NB4 (cell line): ENCODE data around the gene MVP.

Experiments used
- MYC ChIP-seq: IDR thresholded peaks from 2 replicates; pipeline ENCODE4 v1.6.1; 2011; ENCODE audit warnings: low read depth, low read length
- POLR2A ChIP-seq: IDR thresholded peaks from 2 replicates; pipeline ENCODE4 v1.6.1; 2011; ENCODE audit warnings: mild to moderate bottlenecking; ENCODE audit not compliant: insufficient read length; ENCODE audit errors: extremely low read depth
- TF ChIP-seq, protein P1 (sequence below): IDR thresholded peaks from one replicate; pipeline ENCODE4 v1.5.1; 2012; ENCODE audit warnings: low read depth, low read length
- TF ChIP-seq, protein P2 (sequence below): IDR thresholded peaks from 2 replicates; pipeline ENCODE4 v1.6.1; 2011; ENCODE audit warnings: low read depth, low read length

DNA sequence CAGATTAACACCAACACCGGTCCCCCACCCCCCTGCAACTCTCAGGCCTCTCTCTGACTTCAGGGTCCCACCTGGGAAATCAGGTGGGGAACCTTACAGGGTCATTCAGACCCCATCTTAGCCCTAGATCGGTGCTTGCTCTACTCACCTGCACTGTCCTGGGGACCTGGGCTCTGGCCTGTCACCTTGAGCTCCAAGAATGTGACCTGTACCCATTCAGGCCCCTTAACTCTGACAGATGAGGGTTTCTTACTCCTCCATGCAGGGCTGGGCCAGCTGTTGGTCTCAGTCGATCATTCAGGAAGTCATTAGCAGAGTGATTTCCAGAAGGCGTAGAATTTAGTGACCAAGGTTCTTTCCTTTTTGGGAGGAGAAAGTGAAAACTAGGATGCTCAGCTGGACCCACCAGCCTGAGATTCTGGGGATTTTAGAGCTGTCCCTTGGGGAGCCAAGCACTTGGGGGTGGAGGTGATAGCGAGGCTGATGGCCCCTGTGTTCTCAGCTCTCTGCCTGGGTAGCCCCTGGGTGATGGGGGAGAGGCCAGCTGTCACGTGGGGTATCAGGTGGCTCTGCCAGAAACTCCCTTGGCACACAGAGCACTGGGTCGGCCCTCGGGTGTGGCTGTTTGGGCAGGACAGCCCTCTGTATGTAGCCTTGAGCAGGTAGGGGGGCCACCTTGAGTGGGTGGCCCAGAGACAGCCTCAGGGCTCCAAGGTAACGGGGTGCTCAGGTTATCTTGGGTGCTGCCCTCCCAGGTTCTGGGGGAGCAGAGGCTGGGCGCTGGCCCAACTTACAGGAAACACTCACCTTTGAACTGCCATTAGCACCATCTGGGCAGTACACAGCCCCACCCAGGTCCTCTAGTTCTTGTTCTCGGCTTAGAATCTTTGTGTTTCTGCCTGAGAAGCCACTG, 724 bp downstream of the MVP start:
- TF ChIP-seq POLR2A (no peak), MYC (no peak)
- TF ChIP-seq, protein P1, sequence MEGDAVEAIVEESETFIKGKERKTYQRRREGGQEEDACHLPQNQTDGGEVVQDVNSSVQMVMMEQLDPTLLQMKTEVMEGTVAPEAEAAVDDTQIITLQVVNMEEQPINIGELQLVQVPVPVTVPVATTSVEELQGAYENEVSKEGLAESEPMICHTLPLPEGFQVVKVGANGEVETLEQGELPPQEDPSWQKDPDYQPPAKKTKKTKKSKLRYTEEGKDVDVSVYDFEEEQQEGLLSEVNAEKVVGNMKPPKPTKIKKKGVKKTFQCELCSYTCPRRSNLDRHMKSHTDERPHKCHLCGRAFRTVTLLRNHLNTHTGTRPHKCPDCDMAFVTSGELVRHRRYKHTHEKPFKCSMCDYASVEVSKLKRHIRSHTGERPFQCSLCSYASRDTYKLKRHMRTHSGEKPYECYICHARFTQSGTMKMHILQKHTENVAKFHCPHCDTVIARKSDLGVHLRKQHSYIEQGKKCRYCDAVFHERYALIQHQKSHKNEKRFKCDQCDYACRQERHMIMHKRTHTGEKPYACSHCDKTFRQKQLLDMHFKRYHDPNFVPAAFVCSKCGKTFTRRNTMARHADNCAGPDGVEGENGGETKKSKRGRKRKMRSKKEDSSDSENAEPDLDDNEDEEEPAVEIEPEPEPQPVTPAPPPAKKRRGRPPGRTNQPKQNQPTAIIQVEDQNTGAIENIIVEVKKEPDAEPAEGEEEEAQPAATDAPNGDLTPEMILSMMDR: no peak
- TF ChIP-seq, protein P2, sequence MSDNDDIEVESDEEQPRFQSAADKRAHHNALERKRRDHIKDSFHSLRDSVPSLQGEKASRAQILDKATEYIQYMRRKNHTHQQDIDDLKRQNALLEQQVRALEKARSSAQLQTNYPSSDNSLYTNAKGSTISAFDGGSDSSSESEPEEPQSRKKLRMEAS: no peak
